ENCODE results near the gene PRKAR1B.
"Not testable (repeated sequence)": the region's sequence is repeated elsewhere in the genome, so short reads cannot be mapped to it uniquely, and the experiment has no call there.

Gene PRKAR1B

GRCh38 chr7:560966-561630, 166.0 kb downstream of the PRKAR1B start:
- Mint-ChIP-seq H3K36me3 (ENCODE audit: low read depth) (no peaks in the 10 kb centered on the region), H3K4me3 (no peak overlapping the region), H3K27ac (no peak overlapping the region), H3K4me1 (ENCODE audit: low read depth) (peaks cover 9% of the 10 kb centered on the region), H3K27me3 (peaks cover 4% of the 10 kb centered on the region), H3K9me3 (no peaks in the 10 kb centered on the region)
- intact Hi-C loops (cut with micrococcal nuclease): no loop called here

- intact Hi-C loops (cut with micrococcal nuclease): no loop called here
- H3K4me1 Mint-ChIP-seq (ENCODE audit: low read depth): peaks cover 9% of the 10 kb centered on the region
- no peaks in the 10 kb centered on the region for H3K9me3 Mint-ChIP-seq
- H3K36me3 Mint-ChIP-seq (ENCODE audit: low read depth): no peaks in the 10 kb centered on the region
- peaks cover 4% of the 10 kb centered on the region for H3K27me3 Mint-ChIP-seq
- H3K4me3 Mint-ChIP-seq: no peak overlapping the region
- H3K27ac Mint-ChIP-seq: no peak overlapping the region
Measured at GRCh38 chr7:559396-559705, 167.7 kb downstream of the PRKAR1B start.

GRCh38 chr7:557558-557881, 169.6 kb downstream of the PRKAR1B start:
- no peak overlapping the region for H3K4me3 Mint-ChIP-seq
- intact Hi-C loops (cut with micrococcal nuclease): no loop called here
- peaks cover 9% of the 10 kb centered on the region for H3K4me1 Mint-ChIP-seq (ENCODE audit: low read depth)
- no peaks in the 10 kb centered on the region for H3K9me3 Mint-ChIP-seq
- peaks cover 4% of the 10 kb centered on the region for H3K27me3 Mint-ChIP-seq
- H3K36me3 Mint-ChIP-seq (ENCODE audit: low read depth): no peaks in the 10 kb centered on the region
- no peak overlapping the region for H3K27ac Mint-ChIP-seq

- H3K4me1 Mint-ChIP-seq (ENCODE audit: low read depth): peaks cover 9% of the 10 kb centered on the region
Measured at GRCh38 chr7:556837-557557, 170.1 kb downstream of the PRKAR1B start.

GRCh38 chr7:556291-556826, 170.7 kb downstream of the PRKAR1B start:
- intact Hi-C loops (cut with micrococcal nuclease): no loop called here
- H3K27ac Mint-ChIP-seq: no peak overlapping the region
- H3K4me1 Mint-ChIP-seq (ENCODE audit: low read depth): peaks cover 9% of the 10 kb centered on the region
- peaks cover 4% of the 10 kb centered on the region for H3K27me3 Mint-ChIP-seq
- no peak overlapping the region for H3K4me3 Mint-ChIP-seq
- no peaks in the 10 kb centered on the region for H3K36me3 Mint-ChIP-seq (ENCODE audit: low read depth)
- H3K9me3 Mint-ChIP-seq: no peaks in the 10 kb centered on the region

More at GRCh38 chr7:556837-557557, 170.1 kb downstream of the PRKAR1B start:
- no peak overlapping the region for H3K4me3 Mint-ChIP-seq
- no peak overlapping the region for H3K27ac Mint-ChIP-seq
- no peaks in the 10 kb centered on the region for H3K36me3 Mint-ChIP-seq (ENCODE audit: low read depth)
- intact Hi-C loops (cut with micrococcal nuclease): no loop called here
- peaks cover 4% of the 10 kb centered on the region for H3K27me3 Mint-ChIP-seq
- H3K9me3 Mint-ChIP-seq: no peaks in the 10 kb centered on the region

- H3K4me1 Mint-ChIP-seq (ENCODE audit: low read depth): peaks cover 9% of the 10 kb centered on the region
- H3K27ac Mint-ChIP-seq: no peak overlapping the region
- H3K27me3 Mint-ChIP-seq: peaks cover 4% of the 10 kb centered on the region
Measured at GRCh38 chr7:555551-556160, 171.4 kb downstream of the PRKAR1B start.

GRCh38 chr7:553636-554111, 173.4 kb downstream of the PRKAR1B start:
- intact Hi-C loops (cut with micrococcal nuclease): no loop called here
- Mint-ChIP-seq H3K27me3 (no peaks in the 10 kb centered on the region), H3K4me1 (ENCODE audit: low read depth) (peaks cover 4% of the 10 kb centered on the region), H3K27ac (no peak overlapping the region), H3K9me3 (no peaks in the 10 kb centered on the region), H3K4me3 (no peak overlapping the region), H3K36me3 (ENCODE audit: low read depth) (no peaks in the 10 kb centered on the region)

More at GRCh38 chr7:555551-556160, 171.4 kb downstream of the PRKAR1B start:
- intact Hi-C loops (cut with micrococcal nuclease): no loop called here
- no peaks in the 10 kb centered on the region for H3K36me3 Mint-ChIP-seq (ENCODE audit: low read depth)
- no peaks in the 10 kb centered on the region for H3K9me3 Mint-ChIP-seq
- no peak overlapping the region for H3K4me3 Mint-ChIP-seq

- Mint-ChIP-seq H3K27me3 (no peaks in the 10 kb centered on the region), H3K9me3 (no peaks in the 10 kb centered on the region), H3K36me3 (ENCODE audit: low read depth) (no peaks in the 10 kb centered on the region), H3K27ac (no peak overlapping the region), H3K4me1 (ENCODE audit: low read depth) (no peaks in the 10 kb centered on the region), H3K4me3 (no peak overlapping the region)
- intact Hi-C loops (cut with micrococcal nuclease): no loop called here
Measured at GRCh38 chr7:552868-553635, 174.0 kb downstream of the PRKAR1B start.

- intact Hi-C loops (cut with micrococcal nuclease); H3K9me3 Mint-ChIP-seq; H3K27ac Mint-ChIP-seq; H3K36me3 Mint-ChIP-seq (ENCODE audit: low read depth); H3K27me3 Mint-ChIP-seq; H3K4me3 Mint-ChIP-seq; H3K4me1 Mint-ChIP-seq (ENCODE audit: low read depth): not testable (repeated sequence)
Measured at GRCh38 chr7:552151-552867, 174.8 kb downstream of the PRKAR1B start.

- H3K27ac Mint-ChIP-seq; H3K9me3 Mint-ChIP-seq; H3K4me3 Mint-ChIP-seq; H3K36me3 Mint-ChIP-seq (ENCODE audit: low read depth); intact Hi-C loops (cut with micrococcal nuclease); H3K4me1 Mint-ChIP-seq (ENCODE audit: low read depth); H3K27me3 Mint-ChIP-seq: not testable (repeated sequence)
Measured at GRCh38 chr7:551615-551970, 175.5 kb downstream of the PRKAR1B start.

GRCh38 chr7:550881-551614, 176.0 kb downstream of the PRKAR1B start:
- Mint-ChIP-seq H3K27ac (no peak overlapping the region), H3K4me1 (ENCODE audit: low read depth) (no peaks in the 10 kb centered on the region), H3K9me3 (no peaks in the 10 kb centered on the region), H3K36me3 (ENCODE audit: low read depth) (no peaks in the 10 kb centered on the region), H3K27me3 (peaks cover 5% of the 10 kb centered on the region), H3K4me3 (no peak overlapping the region)
- intact Hi-C loops (cut with micrococcal nuclease): no loop called here

- intact Hi-C loops (cut with micrococcal nuclease): no loop called here
- no peak overlapping the region for H3K27ac Mint-ChIP-seq
- no peaks in the 10 kb centered on the region for H3K4me1 Mint-ChIP-seq (ENCODE audit: low read depth)
- H3K36me3 Mint-ChIP-seq (ENCODE audit: low read depth): no peaks in the 10 kb centered on the region
- H3K4me3 Mint-ChIP-seq: no peak overlapping the region
- no peaks in the 10 kb centered on the region for H3K9me3 Mint-ChIP-seq
- H3K27me3 Mint-ChIP-seq: peaks cover 11% of the 10 kb centered on the region
Measured at GRCh38 chr7:549891-550625, 177.0 kb downstream of the PRKAR1B start.

Measured in dendritic cell treated with granulocyte-macrophage colony-stimulating factor and Interleukin-4, amounts not matched to agents 40 ng/mL and 50 ng/mL, for 4 days (primary cell).